Measurements from ENCODE around the gene FAM20C.
"Not testable (repeated sequence)": the region's sequence is repeated elsewhere in the genome, so short reads cannot be mapped to it uniquely, and the experiment has no call there.

The FAM20C gene

DNA sequence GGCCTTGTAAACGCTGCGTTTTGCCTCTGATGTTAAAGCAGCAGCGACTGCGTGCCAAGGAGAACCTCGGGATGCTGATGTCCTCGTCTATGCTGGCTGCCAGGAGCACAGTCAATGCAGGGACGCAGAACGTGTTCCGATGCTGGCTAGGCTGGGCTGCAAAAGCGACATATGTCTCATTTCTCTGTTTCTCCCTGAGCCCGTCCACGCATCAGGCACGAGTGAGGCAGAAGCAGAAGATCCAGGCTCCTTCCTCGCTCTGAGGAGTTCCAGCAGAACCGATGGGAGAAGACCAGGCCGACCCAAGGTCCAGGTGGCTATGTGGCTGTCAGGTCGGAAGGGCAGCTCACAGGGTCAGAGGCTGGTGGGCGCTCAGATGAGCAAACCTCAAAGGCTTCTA lies 93.9 kb downstream of the FAM20C start:
- in situ Hi-C loops (cut with MboI; ENCODE audit: low sequenced_read_pairs) = no loop called here

DNA sequence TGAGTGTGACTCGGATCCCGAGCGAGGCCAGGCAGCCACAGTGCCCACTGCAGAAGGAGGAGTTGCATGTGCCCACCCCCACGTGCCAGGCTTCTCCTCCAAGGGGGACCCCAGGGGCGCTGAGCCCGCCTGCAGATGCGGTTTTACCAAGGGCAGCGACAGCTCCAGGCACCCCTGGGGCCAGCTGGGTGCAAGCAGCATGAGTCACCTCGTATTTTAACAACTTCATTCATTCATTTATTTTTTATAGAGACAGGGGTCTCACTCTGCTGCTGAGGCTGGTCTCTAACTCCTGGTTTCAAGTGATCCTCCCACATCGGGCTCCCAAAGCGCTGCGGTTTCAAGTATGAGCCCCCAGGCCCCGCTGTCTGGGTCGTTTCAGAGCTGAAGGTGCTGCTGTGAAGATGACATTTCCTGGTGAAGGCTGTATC lies 96.3 kb downstream of the FAM20C start:
- in situ Hi-C loops (cut with MboI; ENCODE audit: low sequenced_read_pairs) = no loop called here

DNA sequence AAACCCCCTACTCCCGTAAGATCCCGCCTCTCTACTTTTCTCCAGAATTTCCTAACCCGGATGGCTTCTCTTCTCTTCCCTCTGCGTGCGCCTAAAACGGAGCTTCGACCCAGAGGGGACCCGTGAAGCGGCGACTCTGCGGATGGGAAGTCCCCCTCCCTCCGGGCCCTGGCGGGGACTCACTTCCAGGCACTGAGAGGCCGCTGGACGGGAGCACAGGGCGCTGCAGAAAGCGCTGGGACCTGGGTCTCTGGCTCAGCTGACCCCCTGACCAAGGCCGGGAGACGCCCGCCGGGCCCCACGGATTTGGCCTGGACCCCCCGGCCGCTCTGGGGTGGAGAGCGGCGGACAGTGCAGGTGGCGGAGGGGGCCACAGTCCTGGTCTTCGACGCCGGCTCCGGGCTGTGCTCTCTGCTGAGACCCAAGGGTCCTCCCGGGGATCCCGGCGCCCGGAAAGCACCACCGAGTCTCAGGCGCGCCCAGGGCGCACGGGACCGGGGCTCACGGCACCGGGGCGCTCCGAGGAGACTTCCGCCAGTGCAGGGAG lies 96.9 kb downstream of the FAM20C start:
- in situ Hi-C loops (cut with MboI; ENCODE audit: low sequenced_read_pairs) = no loop called here

DNA sequence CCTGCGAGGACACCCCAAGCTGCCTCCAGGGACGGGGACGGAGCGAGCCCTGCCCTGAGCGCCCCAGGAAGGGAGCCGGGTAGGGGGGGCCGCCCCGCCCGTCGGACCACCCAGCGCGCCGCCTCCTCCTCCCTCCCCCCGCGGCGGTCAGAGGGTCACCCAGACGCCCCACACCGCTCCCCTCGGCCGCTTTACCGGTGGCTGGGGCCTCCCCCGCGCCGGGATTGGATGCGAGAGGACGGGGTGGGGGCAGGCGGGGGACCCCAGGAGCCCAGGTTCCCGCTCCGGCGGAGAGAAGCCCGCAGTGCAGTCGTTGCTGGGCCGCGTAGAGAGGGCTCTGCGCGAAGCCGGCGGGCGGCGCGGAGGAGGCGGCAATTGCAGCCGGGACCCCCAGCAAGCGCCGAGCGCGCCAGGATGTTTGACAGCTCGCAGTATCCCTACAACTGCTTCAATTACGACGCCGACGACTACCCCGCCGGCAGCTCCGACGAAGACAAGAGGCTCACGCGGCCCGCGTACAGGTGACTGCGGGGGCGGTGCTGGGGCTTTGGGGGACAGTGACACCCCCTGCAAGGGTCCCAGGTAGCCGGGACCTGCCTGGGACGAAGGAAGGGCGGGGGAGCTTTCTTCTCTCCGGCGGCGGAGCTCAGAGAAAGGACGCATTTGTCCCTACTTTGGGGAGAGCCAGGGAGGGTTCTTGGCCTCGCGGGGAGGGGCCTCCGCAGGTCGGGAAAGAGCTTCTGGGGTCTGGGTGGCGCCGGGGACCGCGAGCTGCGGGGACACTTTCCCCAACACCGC lies 97.6 kb downstream of the FAM20C start, which contains the start of gene FOXL3:
FOXL3 (plus strand) TSS at position 415 of the 798 bp plus-strand sequence; CDS start at position 415, 0 bp downstream.
- in situ Hi-C loops (cut with MboI; ENCODE audit: low sequenced_read_pairs) = no loop called here

DNA sequence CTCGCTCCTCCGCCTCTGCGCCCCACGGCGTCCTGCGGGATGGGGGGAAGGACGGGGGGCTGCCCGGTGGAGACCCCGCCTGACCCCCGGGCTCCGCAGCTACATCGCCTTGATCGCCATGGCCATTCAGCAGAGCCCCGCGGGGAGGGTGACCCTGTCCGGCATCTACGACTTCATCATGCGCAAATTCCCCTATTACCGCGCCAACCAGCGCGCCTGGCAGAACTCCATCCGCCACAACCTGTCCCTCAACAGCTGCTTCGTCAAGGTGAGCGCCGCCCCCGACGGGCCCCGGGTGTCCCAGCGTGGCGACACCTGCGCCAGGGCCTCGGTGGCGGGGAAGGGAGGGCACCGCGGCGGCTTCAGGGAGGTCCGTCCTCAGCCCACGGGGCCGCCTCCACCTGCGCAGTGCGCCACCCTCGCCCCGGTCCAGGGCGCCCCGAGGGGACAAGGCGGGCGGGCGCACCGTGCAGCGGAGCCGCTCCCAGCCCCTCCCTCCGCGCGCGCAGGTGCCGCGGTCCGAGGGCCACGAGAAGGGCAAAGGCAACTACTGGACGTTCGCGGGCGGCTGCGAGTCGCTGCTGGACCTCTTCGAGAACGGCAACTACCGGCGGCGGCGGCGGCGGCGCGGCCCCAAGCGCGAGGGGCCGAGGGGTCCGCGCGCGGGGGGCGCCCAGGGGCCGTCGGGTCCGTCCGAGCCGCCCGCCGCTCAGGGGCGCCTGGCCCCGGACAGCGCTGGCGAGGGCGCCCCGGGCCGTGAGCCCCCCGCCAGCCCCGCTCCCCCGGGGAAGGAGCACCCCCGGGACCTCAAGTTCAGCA lies 98.4 kb downstream of the FAM20C start:
- in situ Hi-C loops (cut with MboI; ENCODE audit: low sequenced_read_pairs) = no loop called here

DNA sequence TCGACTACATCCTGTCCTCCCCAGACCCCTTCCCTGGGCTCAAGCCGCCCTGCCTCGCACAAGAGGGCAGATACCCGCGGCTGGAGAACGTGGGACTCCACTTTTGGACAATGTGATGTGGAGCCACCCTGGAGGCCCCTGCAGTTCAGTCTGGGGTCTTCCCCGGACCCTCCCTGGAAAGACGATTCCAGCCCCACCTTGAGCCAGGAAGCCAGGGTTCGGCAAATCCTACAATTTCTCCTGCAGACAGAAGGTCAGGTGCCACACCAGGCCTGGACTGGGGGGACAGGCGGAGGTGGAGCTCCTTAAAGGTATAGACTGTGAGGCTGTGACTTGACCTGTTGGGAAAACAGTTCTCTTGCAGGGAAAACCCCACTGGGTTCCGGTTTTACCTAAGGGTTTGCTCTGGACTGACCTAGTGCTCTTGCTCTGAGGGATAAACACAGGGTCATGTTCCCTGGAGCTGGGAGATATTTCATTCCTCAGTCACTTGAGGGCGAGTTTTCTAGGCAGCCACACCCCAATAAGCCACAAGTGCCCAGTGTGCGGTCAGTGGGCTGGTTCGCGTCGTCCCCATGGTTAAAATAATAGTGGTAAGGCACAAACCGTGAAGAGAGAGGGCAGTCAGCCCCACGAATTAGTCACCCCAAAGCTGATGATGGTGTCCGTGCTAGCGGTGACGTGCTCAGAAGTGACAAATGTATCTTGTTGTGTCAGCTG lies 99.2 kb downstream of the FAM20C start:
- in situ Hi-C loops (cut with MboI; ENCODE audit: low sequenced_read_pairs) = no loop called here

DNA sequence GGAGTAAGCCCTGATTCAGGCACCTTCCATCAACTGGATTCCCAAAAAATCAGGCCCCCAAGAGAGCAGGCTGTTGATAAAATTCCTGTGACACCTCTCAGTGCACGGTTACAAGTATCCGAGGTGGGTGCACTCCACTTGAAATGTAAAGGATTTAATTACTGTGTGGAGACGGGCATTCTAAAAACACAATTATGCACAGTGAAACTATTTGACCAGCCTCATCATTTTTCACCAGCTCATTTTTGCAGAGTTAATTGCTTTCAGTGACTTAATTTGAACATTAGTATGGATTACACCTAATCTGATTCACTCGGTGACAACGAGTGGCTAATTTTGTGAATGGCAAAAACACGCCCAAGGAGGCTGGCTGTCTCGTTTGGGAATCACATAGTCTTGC lies 99.9 kb downstream of the FAM20C start:
- in situ Hi-C loops (cut with MboI; ENCODE audit: low sequenced_read_pairs) = no loop called here

DNA sequence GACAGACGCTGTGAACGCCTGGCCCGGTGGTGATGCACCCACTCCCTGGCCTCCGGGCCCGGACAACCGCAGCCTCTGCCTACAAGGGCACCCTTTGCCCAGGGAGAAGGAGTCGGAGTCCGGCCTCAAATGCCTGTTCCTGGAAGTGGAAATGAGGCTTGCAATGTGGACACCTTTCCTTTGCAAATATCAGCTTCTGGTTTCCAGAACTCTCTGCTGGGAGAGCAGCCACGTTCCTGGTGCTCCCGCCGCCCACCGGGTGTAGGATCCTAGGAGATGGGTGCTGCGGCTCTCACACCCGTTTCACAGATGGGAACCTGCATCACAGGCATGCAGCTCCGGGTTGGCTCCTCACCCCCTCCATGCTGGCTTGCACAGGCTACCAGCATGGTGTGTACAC lies 100.5 kb downstream of the FAM20C start:
- in situ Hi-C loops (cut with MboI; ENCODE audit: low sequenced_read_pairs) = no loop called here

DNA sequence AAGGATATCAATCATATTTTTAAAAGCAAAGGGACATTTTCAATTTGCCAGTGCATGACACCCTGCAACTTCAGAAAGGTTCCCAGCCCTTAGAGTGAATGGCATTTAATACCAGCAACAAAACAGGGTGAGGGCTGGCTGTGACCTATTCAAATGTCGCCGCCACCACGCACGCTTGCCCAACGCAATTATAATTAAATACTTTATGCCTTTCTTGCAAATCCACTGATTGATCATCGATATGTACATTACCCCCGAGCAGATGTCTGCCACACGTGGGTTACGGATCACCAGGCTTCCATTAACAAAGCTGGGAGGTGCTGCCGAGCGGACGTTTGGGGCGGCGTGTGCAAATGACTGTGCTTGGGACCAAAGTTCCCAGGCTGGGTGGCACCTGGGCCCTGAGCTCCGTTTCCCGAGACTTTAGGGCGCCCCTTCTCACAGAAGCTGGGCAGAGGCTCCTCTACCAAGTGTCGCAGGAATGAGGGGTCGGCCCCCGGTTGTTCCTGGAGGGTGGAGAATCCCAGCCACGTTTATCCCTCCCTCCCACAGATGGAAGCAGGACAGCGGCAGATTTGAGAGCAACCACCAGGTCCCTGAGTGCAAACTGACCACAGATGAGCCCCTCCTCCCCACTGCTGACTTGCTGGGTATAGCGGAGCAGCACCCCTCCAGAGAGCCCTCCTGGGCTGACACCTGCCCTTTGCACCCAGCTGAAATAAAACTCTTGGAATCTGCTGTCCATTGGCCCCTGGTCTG lies 101.5 kb downstream of the FAM20C start:
- in situ Hi-C loops (cut with MboI; ENCODE audit: low sequenced_read_pairs) = no loop called here

DNA sequence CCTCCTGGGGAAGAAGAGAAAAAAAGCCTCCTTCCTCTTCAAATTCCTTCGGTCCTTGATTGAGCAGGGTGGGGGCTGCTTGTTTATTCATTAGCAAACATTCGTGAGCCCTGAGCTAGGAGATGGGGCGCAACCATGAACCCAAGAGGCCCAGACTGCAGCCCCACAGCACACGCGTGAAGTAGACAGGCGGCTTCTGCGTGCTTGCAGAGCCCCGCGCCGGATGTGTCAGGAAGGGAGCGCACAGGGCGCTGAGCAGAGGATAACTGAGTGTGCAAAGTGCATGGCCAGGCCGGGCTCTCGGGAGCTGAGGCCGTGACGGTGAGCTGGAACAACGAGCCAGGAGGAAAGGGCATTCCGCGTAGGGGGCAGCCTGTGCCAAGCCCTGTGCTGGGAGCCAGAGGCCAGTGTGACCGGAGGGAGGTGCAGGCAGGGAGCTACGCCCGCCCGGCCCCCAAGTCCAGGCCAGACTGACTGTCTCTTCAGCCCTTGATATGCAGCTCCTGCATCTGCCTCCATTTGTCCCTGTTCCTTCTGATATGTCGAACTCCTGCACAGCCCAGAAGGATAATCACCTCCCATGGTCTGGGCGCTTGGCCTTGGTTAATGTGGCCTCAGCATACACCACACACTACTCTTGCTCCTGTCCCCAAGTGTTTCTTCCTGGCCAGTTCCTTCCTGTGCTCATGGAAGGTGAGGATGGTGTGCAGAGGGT lies 102.2 kb downstream of the FAM20C start:
- in situ Hi-C loops (cut with MboI; ENCODE audit: low sequenced_read_pairs) = no loop called here

DNA sequence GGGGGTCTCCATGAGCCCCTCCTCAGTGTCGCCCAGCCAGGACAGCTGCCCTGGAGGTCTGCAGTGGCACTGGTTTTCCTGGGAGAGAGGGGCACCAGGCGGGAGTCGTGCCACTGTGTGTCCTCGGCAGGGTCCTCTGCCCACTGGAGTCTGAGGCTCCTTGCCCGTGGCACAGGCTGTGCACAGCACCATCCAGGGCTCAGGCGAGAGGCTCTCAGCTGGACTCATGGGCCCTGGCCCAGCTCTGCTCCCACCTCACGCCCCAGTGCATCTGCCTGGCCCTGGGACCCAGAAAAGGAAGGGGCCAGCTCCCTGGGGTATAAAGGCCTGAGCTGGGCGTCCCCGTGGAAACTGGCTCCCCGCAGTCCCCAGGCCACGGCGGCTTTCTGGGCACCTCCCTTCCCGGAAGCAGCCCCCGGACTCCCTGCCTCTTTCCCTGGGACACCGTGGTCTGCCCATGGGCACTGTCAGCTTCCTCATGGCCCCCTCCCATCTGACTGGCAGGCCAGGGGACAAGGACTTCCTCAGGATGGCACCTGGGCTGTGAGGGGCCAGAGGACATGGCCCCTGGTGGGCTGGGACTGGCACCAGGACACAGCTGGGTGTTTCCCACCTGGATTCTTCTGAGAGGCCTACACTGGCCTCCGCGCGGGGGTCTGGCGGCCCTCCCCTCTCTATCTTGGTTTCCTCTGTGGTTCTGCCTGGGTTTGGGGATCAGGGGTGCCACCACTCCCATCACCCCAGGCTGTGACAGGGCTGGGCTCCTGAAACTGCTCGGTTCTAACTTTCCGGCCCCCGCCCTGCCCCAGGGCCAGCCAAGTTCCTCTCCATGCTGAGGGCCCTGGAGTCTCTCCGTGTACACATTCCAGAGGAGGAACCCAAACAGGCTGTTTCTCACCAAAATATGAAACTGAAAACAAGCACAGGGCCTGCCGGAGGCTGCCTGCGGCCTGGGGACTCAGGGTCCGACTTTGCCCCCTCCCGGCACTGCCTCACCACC lies 103.1 kb downstream of the FAM20C start:
- in situ Hi-C loops (cut with MboI; ENCODE audit: low sequenced_read_pairs) = no loop called here

DNA sequence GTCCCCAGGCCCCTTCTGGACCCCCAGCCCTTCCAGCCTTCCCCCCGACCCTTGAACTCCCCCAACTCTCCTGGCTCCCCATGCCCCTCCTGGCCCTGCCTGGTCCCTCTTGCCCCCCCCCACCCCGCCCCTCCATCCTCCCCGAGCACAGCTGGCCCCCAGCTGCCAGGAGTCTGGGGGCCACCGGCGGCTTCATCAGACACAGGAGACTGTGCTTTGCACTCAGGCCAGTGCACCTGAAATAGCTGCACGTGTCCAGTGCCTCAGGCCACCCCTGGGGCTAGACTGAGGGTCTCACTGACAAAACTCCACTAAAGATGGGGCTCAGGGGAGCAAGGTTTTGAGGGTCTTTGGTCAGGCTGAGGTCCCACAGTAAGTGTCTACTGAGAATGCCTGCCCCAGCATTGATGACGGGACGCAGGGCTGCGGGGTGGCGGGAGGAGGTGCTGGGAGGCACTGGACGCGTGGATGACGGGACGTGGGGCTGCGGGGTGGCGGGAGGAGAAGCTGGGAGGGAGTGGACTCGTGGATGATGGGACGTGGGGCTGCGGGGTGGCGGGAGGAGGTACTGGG lies 104.1 kb downstream of the FAM20C start:
- in situ Hi-C loops (cut with MboI; ENCODE audit: low sequenced_read_pairs) = no loop called here

DNA sequence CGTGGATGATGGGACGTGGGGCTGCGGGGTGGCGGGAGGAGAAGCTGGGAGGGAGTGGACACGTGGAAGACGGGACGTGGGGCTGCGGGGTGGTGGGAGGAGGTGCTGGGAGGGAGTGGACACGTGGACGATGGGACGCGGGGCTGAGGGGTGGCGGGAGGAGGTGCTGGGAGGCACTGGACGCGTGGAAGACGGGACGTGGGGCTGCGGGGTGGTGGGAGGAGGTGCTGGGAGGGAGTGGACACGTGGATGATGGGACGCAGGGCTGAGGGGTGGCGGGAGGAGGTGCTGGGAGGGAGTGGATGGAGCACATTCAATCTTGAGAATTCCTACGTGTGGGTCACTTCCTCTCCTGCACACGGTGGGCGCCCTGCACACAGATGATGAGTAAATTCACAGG lies 104.8 kb downstream of the FAM20C start:
- in situ Hi-C loops (cut with MboI; ENCODE audit: low sequenced_read_pairs) = not testable (repeated sequence)

DNA sequence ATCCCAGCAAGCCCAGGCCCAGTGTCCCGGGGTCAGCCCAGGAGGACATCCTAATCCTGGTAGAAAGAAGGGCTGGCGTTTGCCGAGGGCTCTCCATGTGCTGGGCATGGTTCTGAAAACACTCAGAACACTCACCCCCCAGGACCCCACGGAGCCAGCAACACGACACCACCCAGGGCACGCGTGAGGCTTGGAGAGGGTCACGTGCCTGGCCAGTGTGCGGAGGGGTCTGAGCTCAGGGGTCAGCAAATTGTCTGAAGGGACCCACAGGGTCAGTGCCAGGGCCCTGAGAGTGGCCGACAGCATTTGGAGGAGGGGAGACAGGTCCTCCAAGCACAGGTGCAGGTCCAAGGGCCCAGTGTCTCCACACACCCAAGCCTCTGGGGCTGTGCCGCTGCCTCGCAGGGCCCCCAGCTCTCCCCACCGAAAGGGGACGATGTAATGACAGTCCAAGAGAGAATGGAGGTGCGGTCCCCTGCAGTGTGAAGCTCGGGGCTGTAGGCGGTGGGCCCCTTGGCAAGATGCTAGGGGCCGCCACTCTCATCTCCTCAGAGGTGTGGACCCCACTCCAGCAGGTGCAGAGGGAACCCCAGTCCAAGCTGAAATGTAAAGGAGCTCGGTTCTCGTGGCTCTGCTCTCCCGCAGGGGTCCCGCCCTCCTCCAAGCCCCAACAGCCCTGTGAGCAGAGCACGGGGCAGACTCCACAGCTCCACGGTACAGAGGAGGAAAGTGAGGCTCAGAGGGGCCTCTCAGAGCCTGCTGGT lies 105.4 kb downstream of the FAM20C start:
- in situ Hi-C loops (cut with MboI; ENCODE audit: low sequenced_read_pairs) = no loop called here

DNA sequence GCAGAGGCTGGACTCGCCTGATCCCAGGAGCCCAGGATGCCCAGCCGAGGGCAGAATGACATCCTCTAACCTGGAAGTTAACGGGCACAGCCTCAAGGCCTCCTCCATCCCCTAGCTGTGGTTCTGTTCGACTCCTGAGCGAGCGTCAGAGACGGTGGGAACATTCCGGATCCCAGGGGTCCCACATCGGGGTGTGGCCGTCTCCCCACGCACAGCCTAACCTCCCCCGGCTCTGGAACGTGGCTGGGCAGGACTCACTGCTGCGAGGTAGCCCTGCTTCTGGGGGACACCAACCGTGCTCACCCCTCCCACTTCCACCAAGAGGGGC lies 106.0 kb downstream of the FAM20C start:
- in situ Hi-C loops (cut with MboI; ENCODE audit: low sequenced_read_pairs) = no loop called here

DNA sequence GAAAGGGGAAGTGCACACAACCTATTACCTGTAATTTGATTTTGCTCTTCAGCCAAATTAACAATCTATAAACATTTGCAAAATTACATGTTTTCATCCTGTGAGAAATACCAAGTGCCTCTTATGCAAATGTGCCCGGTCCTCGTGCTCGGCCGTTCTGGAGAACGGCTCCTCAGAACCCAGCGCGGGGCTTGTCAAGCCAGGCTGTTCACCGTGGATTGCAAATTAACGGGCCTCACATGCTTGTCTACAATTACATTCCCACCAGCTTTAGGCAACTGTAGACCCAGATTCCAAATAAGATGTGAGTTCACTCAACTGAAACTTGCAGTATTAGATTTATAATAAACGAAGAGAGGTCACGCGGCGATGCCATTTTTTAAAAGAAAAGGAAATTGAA lies 106.4 kb downstream of the FAM20C start:
- in situ Hi-C loops (cut with MboI; ENCODE audit: low sequenced_read_pairs) = no loop called here

DNA sequence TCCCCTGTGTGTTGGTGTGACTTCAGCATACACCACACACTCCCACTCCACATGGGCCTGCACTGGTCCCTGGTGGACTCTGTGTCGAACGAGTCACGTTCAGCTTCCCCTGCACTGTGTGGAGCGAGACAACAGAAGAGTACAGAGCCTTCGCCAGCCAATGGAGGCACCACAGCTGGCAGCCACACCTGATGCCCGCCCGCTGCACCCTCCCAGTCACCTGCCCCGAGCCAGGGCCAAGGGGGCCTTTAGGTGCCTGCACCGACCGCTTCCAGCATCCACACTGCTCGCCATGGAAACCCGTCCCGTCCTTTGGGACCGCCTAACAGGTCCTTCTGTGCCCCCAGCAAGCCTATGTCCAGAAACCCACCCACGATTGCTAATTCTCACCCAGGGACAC lies 106.8 kb downstream of the FAM20C start:
- in situ Hi-C loops (cut with MboI; ENCODE audit: low sequenced_read_pairs) = no loop called here

DNA sequence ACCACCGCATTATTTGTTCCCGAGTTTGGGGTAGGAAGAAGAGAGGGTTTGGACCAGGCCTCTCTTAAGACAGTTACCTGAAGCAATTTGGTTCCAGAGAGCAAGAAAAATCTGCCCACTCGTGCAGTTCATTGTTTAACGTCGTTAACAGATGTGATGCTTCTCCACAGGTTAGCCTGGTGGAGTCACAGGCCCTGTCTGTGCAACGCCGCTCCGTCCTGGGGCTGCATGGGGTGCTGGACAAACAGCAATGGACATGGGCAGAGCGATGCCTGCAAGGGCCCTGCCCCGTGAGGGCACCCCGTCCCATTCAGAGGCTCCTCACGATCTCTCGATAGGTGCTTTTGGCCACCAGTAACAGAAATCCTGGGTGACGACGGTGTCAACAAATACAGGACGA lies 107.3 kb downstream of the FAM20C start:
- in situ Hi-C loops (cut with MboI; ENCODE audit: low sequenced_read_pairs) = no loop called here

All from hTERT RPE-1 (cell line).